ENCODE data around the gene ACTR3C. TPM values are rescaled to one million over a fixed set of nuclear protein-coding genes. Genes with fewer than 3 reads are reported as not detected.

The ACTR3C gene
- polyA plus RNA-seq, 1 of the 3 experiments (the other 2 are of a cell fraction): 0.35 TPM

DNA sequence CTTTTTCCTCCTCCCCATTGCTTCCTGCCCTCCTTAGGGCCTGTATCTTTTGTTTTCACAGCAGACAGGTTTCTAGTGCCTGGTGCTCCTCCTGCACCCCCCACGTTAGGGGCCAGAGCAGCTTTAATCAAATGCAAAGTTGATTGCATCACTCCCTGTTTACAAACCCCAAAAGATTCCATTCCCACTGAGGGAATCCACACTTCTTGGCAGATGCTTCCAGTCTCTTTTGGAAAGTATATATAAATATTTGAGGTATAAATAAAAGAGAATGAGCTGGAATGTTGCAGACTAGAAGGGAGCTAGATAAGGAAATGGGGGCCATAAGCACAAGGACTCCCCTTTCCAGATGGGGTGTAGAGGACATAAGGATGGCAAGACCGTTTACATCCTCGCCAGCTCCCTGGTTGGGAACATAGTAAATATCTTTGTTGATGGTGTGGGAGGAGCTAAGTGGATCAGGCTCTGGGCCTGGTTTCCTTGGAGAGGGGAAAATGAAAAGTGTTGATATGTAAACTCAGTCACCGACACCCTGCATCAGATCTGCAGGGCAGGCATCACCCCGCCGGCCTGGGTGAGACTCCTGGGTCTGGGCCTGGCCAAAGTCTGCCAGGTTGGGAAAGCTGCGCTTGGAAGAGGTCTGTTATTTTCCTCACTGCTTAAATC is 11.9 kb upstream of the ACTR3C start:
- 85% methylated on average over 7 of the region's 7 CpGs for WGBS (ENCODE audit: low lambda C conversion rate)
- TF ChIP-seq RAD21 (IDR thresholded peaks at IDR 0.05; ENCODE audit: low read length): no peak
- TF ChIP-seq SMC3 (IDR thresholded peaks at IDR 0.05; ENCODE audit: low read depth, low read length): no peak
- no peak for TF ChIP-seq ELF1 (IDR thresholded peaks at IDR 0.05)
- no peak for TF ChIP-seq POLR2AphosphoS5 (IDR thresholded peaks at IDR 0.05; ENCODE audit: low read depth, low read length)
- TF ChIP-seq, protein P1, sequence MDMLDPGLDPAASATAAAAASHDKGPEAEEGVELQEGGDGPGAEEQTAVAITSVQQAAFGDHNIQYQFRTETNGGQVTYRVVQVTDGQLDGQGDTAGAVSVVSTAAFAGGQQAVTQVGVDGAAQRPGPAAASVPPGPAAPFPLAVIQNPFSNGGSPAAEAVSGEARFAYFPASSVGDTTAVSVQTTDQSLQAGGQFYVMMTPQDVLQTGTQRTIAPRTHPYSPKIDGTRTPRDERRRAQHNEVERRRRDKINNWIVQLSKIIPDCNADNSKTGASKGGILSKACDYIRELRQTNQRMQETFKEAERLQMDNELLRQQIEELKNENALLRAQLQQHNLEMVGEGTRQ (IDR thresholded peaks at IDR 0.05; ENCODE audit: borderline replicate concordance, low read depth, low read length): no peak
- TF ChIP-seq, protein P2, sequence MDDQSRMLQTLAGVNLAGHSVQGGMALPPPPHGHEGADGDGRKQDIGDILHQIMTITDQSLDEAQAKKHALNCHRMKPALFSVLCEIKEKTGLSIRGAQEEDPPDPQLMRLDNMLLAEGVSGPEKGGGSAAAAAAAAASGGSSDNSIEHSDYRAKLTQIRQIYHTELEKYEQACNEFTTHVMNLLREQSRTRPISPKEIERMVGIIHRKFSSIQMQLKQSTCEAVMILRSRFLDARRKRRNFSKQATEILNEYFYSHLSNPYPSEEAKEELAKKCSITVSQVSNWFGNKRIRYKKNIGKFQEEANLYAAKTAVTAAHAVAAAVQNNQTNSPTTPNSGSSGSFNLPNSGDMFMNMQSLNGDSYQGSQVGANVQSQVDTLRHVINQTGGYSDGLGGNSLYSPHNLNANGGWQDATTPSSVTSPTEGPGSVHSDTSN (IDR thresholded peaks at IDR 0.05): no peak
- TF ChIP-seq, protein P3, sequence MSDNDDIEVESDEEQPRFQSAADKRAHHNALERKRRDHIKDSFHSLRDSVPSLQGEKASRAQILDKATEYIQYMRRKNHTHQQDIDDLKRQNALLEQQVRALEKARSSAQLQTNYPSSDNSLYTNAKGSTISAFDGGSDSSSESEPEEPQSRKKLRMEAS (IDR thresholded peaks at IDR 0.05; ENCODE audit: low read depth): no peak
- TF ChIP-seq FOSL2 (IDR thresholded peaks at IDR 0.05; ENCODE audit: borderline replicate concordance, low read depth): no peak
- TF ChIP-seq EZH2phosphoT487 (IDR thresholded peaks at IDR 0.05; ENCODE audit: borderline replicate concordance, low read depth): no peak
- no peak for TF ChIP-seq JUND (IDR thresholded peaks at IDR 0.05)
- TF ChIP-seq TEAD4 (IDR thresholded peaks at IDR 0.05; ENCODE audit: borderline replicate concordance, insufficient read depth): no peak
- TF ChIP-seq NRF1 (IDR thresholded peaks at IDR 0.05; ENCODE audit: low read depth, low read length): no peak
- TF ChIP-seq, protein P4, sequence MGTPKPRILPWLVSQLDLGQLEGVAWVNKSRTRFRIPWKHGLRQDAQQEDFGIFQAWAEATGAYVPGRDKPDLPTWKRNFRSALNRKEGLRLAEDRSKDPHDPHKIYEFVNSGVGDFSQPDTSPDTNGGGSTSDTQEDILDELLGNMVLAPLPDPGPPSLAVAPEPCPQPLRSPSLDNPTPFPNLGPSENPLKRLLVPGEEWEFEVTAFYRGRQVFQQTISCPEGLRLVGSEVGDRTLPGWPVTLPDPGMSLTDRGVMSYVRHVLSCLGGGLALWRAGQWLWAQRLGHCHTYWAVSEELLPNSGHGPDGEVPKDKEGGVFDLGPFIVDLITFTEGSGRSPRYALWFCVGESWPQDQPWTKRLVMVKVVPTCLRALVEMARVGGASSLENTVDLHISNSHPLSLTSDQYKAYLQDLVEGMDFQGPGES (IDR thresholded peaks at IDR 0.05; ENCODE audit: low read depth, low read length): no peak
- TF ChIP-seq EP300 (IDR thresholded peaks at IDR 0.05; ENCODE audit: borderline replicate concordance in 1 of 2, low read depth in 1 of 2, low read length in 1 of 2): no peak
- POLR2A ChIA-PET: interaction anchor here (1.0 to 1.1 kb wide), 2 partner anchors 11 to 33 kb away, joined by 4 read pairs; partner anchors contain the start of genes ACTR3C, LRRC61 and REPIN1

More for the DNA sequence above, 11.9 kb upstream of the ACTR3C start:
- Histone ChIP-seq H3K4me1 (ENCODE audit: control insufficient read depth in 1 of 2, insufficient read depth in 2 of 2, low read depth in 1 of 2, low read length in 1 of 2) (no peaks in the 10 kb centered on the region; a peak in 1 of 4 replicates), H3K9me3 (no peaks in the 10 kb centered on the region), H3K36me3 (replicated peaks in 1 of 2; ENCODE audit: control insufficient read depth in 1 of 2, insufficient read depth in 2 of 2, low read length in 1 of 2) (no peaks in the 10 kb centered on the region), H3K27me3 (ENCODE audit: insufficient read depth) (no peaks in the 10 kb centered on the region), H4K20me1 (ENCODE audit: insufficient read depth) (no peaks in the 10 kb centered on the region), H3F3A (replicated peaks; ENCODE audit: insufficient read depth) (no peaks in the 10 kb centered on the region), H3K79me2 (ENCODE audit: insufficient read depth) (no peaks in the 10 kb centered on the region), H3K9ac (no peak overlapping the region), H2AFZ (ENCODE audit: low read depth) (no peak overlapping the region), H3K4me3 (ENCODE audit: low read depth in 2 of 2, low read length in 1 of 2) (no peak overlapping the region), H3K9me2 (no peaks in the 10 kb centered on the region), H3K27ac (ENCODE audit: low read depth in 2 of 2, low read length in 1 of 2) (no peak overlapping the region), H3K4me2 (no peak overlapping the region)
- no peak for DNase-seq
- CTCF ChIA-PET: interaction anchor here (0.6 to 1.5 kb wide), 4 partner anchors 10 to 235 kb away, joined by 3 to 6 read pairs (median 4); no protein-coding TSS in a partner anchor
